Measurements from ENCODE around the gene CHIT1.

CHIT1 gene

DNA sequence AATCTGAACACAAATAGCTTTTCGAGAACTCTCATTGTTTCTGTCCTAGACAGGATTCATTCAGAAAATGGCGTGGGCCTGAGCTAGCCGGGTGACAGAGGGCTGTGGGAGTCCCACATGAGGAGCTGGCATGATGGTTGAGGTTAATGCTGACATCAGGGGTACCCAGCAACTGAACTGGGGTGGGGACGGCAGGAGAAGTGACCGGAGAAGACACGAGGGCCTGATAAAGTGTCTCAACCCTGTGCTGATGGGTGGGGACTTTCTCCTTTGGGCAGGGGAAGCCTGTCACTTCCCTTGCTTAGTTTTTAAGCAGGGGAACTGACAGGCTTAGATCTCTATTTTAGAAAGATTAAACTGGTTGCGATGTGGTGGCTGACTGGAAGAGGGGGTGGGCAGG, 14.6 kb downstream of the CHIT1 start:
- no peak for DNase-seq

- DNase-seq = no peak
Observed at GRCh38 chr1:203213126-203213525, 16.3 kb downstream of the CHIT1 start.

- no peak for DNase-seq
Observed at GRCh38 chr1:203211812-203212211, 17.7 kb downstream of the CHIT1 start.

DNA sequence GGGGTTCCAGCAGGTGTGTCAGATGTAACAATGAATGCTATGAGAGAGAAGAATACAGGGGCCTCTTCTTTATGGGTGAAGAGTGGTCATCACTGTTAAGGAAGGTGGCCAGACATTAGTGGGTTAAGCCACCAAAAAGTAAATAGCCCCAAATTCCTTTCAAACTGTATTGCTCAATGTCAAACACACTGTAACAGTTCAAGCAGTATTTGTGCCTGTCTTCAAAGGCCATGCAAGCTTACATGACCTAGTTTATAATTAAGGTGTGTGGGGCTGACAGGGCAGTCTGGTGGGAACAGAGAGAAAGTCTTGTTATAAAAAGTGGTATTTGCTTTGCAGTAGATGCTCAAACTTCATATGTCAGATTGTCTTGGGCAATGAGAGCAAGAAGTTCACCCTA, 18.5 kb downstream of the CHIT1 start:
- no peak for DNase-seq

DNA sequence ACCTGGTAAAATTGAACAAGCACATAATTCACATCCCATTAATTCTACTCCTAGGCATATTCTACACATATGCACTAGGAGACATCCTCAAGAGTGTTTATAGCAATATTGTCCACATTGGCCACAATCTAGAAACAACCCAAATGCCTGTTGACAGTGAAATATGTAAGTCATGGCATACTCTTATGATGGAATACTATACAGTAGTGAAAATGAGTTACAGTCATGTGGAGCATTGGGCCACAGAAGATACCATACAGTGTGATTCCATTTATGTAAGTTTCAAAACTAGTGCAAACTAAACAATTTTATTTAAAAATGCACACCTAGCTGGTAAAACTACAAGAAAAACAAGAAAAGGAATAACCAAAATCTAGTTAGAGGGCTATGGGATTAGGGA, 19.1 kb downstream of the CHIT1 start:
- no peak for DNase-seq

DNA sequence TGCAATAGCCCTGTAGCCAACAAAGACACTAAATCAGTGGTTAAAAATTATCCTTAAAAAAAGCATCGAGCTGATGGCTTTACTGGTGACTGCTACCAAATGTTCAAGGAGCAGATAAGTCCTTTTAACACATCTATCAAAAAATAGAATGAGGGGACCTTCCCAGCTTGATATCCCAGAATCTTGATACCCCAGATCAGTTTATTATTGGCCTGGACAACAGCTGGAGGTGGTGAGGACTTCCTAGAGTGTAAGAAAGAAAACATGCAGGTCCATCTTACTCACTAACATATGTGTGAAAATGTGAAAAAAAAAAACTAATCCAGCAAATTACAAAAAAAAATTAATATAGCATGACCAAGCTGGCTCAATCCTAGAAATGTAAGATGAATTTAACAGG, 21.3 kb downstream of the CHIT1 start:
- DNase-seq = no peak

DNA sequence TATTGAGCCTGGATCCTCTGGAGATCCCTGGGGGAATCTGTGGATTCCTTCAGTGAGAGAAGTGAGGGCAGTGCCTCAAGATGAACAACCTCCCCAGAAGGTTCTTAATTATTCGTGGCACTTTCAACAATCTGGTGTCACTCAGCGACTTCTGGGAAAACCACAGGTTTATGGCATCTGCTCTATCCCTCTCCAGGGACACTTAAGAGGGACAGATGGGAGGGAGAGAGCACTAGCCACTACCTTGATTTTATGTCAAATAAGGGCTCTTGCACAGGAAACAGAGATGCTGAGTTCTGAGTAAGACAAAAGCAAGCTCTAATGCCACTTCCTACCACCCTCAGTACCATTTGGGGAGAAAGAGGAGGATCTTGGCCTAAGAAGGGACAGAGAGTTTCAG, 21.7 kb downstream of the CHIT1 start:
- DNase-seq = no peak

DNA sequence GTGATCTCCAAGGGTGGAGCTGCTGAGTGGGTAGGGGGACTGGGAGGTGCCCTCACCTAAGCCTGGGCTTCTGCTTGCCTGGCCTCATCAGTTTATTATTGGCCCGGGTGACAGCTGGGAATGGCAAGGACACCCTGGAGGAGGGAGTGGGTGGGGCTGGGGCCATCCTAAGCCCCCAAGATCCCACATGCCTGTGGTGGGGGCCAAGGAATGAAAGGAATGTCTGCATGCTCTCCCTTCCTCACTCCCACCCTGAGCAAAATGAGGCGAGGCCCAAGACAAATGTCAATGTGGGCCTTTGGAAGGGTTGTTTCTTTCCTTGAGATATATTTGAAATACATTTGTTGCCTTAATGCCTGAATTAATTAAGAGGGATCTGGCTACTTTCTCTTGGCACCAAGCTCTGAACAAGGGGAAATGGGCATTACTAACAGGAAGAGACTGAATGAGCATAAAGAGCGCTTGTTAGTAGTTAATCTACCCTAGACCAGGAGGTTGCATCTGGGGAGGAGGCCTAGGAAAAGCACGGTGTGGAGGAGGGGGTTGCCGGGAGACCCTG, 23.3 kb downstream of the CHIT1 start:
- no peak for DNase-seq

DNA sequence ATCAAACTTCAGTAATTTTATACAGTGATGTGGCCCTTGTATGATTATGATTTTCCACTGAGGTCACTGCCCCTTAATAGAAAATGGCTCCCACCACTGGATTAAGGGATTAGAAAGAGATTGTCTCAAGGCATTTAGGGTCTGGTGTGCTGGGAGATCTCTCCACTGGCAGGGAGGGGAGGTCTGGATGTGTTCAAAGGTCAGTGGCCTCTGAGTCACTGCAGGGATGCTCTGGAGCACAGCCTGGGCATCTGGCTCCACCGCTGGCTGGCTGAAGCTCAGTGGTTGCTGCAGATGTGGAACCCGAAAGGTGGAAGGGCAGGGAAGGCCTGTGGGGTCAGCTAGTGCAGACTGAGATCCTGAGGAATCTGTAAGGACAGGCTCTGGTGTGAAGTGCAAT, 24.7 kb downstream of the CHIT1 start:
- no peak for DNase-seq

DNA sequence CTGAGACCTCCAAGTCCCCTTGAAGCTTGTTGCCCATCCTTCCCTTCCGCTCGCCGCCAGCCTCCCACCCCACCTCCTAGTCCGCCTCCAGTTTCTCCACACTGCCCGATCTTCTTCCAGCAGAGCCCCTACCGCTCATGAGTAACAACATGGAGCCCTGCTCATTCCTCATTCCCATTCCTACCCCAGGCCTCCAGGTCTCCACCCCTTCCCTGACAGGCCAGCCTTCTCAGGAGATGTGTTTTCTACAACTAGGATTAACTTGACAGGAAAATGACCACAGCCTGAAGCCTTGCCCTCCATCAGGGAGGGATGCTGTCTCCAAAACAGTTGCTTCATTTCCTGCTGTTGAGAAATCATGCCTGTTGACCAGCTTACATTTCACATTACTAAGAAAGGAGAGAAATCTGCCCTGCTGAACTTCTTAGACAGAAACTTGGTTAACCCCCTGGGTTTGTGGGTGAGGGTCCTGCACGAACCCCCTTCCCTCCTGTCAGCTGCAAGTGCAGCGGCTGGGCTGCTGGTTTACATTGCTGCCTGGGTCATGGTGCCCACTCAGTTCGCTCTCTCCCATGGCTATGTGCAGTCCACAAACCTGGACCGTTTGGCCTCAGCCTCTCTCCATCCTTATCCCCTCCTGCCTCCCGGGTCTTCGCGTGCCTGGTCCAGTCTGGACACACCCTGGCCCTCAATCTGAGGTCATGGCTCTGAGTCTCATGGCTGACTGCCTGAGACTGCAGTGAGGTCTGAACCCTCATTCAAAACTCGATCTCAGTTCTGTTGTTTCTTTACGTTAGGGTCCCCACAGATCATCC, 26.8 kb downstream of the CHIT1 start:
- no peak for DNase-seq

DNA sequence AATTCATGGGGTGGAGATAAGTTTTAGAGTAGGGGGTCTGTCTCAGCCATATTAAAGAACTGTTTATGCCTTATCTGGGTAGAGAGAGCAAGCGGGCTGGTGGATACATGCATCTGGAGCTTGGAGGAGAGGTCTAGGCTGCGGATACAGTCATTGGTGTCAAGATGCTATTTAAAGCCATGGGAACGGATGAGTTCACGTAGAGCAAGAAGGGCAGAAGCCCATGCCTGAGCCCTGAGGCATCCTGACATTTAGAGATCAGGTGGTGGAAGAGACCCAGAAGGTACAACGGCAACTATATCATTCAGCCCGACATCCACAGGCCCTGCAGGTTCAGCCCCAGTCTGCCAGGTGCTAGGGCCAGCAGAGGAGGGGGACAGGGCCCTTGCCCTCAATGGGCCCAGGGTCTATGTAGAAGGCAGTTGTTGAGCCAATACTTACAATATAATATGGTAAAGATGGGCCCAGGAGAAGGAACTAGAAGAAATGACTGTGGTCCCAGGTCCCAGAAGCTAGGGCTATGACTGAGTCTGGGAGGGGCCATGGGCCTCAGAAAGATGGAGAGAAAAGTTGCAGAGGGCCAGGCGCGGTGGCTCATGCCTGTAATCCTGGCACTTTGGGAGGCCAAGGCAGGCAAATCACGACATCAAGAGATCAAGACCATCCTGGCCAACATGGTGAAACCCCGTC, 27.8 kb downstream of the CHIT1 start:
- DNase-seq = no peak

DNA sequence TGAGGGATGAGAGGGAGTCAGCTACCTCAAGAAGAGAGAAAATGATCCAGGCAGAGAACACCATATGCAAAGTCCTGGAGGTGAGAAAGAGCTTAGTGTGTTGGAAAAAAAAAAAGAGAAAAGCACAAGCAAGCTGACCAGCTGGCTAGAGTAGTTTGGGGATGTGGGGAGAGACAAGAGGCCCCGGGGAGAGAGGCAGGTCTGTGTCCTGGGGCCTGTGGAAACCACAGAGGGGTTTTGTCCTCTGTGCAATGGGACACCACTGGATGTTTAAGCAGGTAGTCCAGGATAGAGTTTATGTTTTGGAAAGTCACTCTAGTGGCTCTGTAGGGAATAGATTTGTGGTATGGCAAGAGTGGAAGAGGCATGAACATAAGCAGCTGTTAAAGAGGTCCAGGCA, 28.6 kb downstream of the CHIT1 start:
- no peak for DNase-seq

DNA sequence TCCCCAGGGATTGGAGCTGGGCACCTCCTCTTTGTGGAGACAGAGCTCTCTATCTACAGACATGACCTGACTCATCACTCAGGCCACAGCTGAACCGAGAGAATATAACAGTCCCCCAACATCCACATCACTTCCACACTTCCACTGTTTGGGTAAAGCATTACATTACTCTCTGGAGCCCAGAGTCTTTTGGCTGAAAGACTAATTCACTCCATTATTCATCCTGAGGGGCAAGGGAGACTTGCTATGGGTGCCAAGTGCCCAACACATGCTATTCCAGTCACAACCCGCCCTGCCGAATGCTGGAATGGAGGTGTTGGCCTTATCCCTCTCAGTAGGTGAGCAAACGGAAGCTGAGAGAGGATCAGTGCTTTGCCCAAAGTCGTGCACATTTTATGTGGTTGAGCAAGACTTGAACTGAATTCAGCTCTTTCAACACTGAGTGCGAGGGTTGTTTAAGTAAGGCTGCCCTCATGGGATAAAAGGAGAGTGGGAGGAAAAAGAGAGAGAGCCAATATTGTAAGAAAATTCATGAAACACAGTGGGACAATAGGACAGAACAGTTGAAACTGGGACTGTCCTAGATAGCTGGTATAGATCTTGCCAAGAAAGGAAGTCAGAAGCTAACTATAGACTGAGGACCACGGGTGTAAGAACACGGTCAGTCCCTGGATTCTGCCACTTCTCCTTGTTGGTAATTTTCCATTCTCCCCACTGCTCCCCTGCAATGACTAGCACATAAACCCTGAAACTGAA, 29.5 kb downstream of the CHIT1 start:
- no peak for DNase-seq

GRCh38 chr1:203199481-203199815, 30.0 kb downstream of the CHIT1 start:
- no peak for DNase-seq

- DNase-seq = no peak
Observed at GRCh38 chr1:203199002-203199401, 30.5 kb downstream of the CHIT1 start.

- no peak for DNase-seq
Observed at GRCh38 chr1:203197625-203198024, 31.8 kb downstream of the CHIT1 start.

DNA sequence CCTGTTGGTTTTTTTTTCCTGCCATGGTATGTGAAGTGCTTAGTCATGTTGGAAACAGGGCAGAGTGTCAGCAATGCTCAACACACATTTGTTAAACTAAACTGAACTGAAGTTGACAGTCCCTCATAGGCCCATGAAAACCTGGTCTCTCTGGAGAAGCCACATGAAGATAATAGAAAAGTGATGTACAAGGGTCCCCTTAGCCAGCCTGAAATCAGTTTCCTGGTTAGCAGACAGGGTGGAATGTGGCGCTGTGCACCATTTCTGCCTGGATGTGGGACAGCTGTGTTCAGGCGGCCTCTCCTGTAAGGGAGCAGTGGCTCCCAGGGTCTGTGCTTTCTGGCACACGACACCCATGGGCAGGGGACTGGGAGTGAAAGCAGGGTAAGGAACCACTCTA, 33.1 kb downstream of the CHIT1 start:
- no peak for DNase-seq

GRCh38 chr1:203190949-203191348, 38.5 kb downstream of the CHIT1 start:
- DNase-seq = no peak

GRCh38 chr1:203189951-203190352, 39.5 kb downstream of the CHIT1 start:
- no peak for DNase-seq

GRCh38 chr1:203188686-203189232, 40.7 kb downstream of the CHIT1 start:
- DNase-seq = no peak

DNA sequence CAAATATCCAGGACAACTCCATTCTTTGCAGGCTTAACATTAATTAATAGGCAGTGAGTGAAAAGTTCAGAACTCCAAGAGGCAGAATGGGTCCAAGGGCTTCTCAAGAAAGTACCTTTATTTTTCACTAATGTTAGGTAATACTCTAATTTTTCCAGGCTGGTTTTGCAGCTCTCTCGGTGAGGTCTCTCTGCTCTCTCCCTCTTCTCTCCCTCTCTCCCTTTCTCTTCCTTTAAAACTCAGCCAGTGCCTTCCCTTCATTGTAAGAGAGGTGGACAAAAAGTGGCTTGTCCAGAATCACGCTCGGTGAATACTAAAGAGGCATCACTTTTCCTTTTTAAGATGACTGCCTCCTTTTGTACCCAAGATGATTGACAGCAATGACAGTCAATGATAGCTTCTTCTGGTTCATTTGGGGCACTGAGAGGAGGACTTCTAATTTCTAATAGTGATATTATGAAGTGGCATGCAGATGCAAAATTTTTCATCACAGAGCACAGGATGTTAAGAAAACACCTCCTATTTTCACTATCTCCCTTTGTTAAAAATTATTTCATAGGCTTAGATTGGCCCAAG, 41.7 kb downstream of the CHIT1 start:
- no peak for DNase-seq

- DNase-seq = no peak
Observed at GRCh38 chr1:203187304-203187685, 42.2 kb downstream of the CHIT1 start.

Data from GDM1 (cell line).